ACC112 (cell line): ENCODE results near the gene GAK.
"Not testable (repeated sequence)": the region's sequence is repeated elsewhere in the genome, so short reads cannot be mapped to it uniquely, and the experiment has no call there.

Experiments
- H2AFZ ChIP-seq: fragments of 200-600 bp; sonication (generic); one replicate; pipeline ENCODE4 v1.6.0; 2017; ENCODE audit warnings: antibody characterized with exemption, low read length; ENCODE audit not compliant: unreplicated experiment
- H3K27ac ChIP-seq: fragments of 200-600 bp; sonication (generic); 2 replicates; pipeline ENCODE4 v1.5.1; 2014; ENCODE audit warnings: low read depth, mild to moderate bottlenecking, antibody characterized with exemption, low read length, moderate library complexity
- H3K27me3 ChIP-seq: fragments of 200-600 bp; sonication (generic); 2 replicates; pipeline ENCODE4 v1.6.1; 2014; ENCODE audit warnings: mild to moderate bottlenecking, antibody characterized with exemption, low read length, moderate library complexity, mixed read lengths; ENCODE audit not compliant: insufficient read depth
- H3K36me3 ChIP-seq: fragments of 200-600 bp; sonication (generic); 2 replicates; pipeline ENCODE4 v1.6.1; 2016; ENCODE audit warnings: mild to moderate bottlenecking, antibody characterized with exemption, low read length, moderate library complexity, mixed read lengths; ENCODE audit not compliant: insufficient read depth
- H3K4me1 ChIP-seq: fragments of 200-600 bp; sonication (generic); one replicate; pipeline ENCODE4 v1.6.1; 2016; ENCODE audit warnings: low read length, mixed read lengths; ENCODE audit not compliant: insufficient read depth, unreplicated experiment, control insufficient read depth
- H3K4me3 ChIP-seq: fragments of 200-600 bp; sonication (generic); 2 replicates; pipeline ENCODE4 v1.5.1; 2014; ENCODE audit warnings: mild to moderate bottlenecking, low read depth, low read length
- H3K79me2 ChIP-seq: fragments of 200-600 bp; sonication (generic); one replicate; pipeline ENCODE4 v1.6.0; 2016; ENCODE audit warnings: low read length; ENCODE audit not compliant: control insufficient read depth, unreplicated experiment, insufficient read depth

GAK gene

GRCh38 chr4:939508-939907 lies 7.4 kb upstream of the GAK start:
- not testable (repeated sequence) for H2AFZ ChIP-seq, H3K79me2 ChIP-seq, H3K4me1 ChIP-seq, H3K4me3 ChIP-seq, H3K27me3 ChIP-seq, H3K27ac ChIP-seq, H3K36me3 ChIP-seq

GRCh38 chr4:932713-933070 lies 576 bp upstream of the GAK start:
- H3K27me3 ChIP-seq = no peaks in the 10 kb centered on the region
- H3K4me1 ChIP-seq = peaks cover 9% of the 10 kb centered on the region
- H3K27ac ChIP-seq = peak overlapping the region; percentile 62; the same call in 1 of the 2 replicates
- peak overlapping the region; percentile 96 for H3K4me3 ChIP-seq
- peak overlapping the region; percentile 46 for H2AFZ ChIP-seq
- H3K36me3 ChIP-seq = no peaks in the 10 kb centered on the region
- H3K79me2 ChIP-seq = peaks cover 47% of the 10 kb centered on the region

- Histone ChIP-seq H3K27ac (peak overlapping the region; percentile 87), H3K4me1 (peaks cover 9% of the 10 kb centered on the region), H3K4me3 (peak overlapping the region; percentile 96), H3K79me2 (peaks cover 51% of the 10 kb centered on the region), H3K36me3 (no peaks in the 10 kb centered on the region), H2AFZ (peak overlapping the region; percentile 50), H3K27me3 (no peaks in the 10 kb centered on the region)
Measured at GRCh38 chr4:931194-931959, 739 bp downstream of the GAK start.

GRCh38 chr4:930827-931193 lies 1.3 kb downstream of the GAK start:
- Histone ChIP-seq H3K27ac (peak overlapping the region; percentile 87), H2AFZ (no peak overlapping the region), H3K79me2 (peaks cover 57% of the 10 kb centered on the region), H3K27me3 (no peaks in the 10 kb centered on the region), H3K4me1 (peaks cover 9% of the 10 kb centered on the region), H3K4me3 (peak overlapping the region; percentile 96), H3K36me3 (no peaks in the 10 kb centered on the region)

- Histone ChIP-seq H3K27ac (peak overlapping the region; percentile 87; the same call in 1 of the 2 replicates), H3K4me1 (peaks cover 14% of the 10 kb centered on the region), H2AFZ (no peak overlapping the region), H3K4me3 (peak overlapping the region; percentile 96), H3K36me3 (no peaks in the 10 kb centered on the region), H3K27me3 (no peaks in the 10 kb centered on the region), H3K79me2 (peaks cover 64% of the 10 kb centered on the region)
Measured at GRCh38 chr4:930028-930551, 2.0 kb downstream of the GAK start.

GRCh38 chr4:929096-929765 lies 2.9 kb downstream of the GAK start:
- Histone ChIP-seq H3K4me1 (peaks cover 23% of the 10 kb centered on the region), H2AFZ (no peak overlapping the region), H3K4me3 (no peak overlapping the region), H3K27ac (no peak overlapping the region), H3K27me3 (no peaks in the 10 kb centered on the region), H3K36me3 (no peaks in the 10 kb centered on the region), H3K79me2 (peaks cover 72% of the 10 kb centered on the region)

GRCh38 chr4:927566-927965 lies 4.5 kb downstream of the GAK start:
- not testable (repeated sequence) for H3K36me3 ChIP-seq, H3K27ac ChIP-seq, H3K4me3 ChIP-seq, H2AFZ ChIP-seq, H3K27me3 ChIP-seq
- peaks cover 24% of the 10 kb centered on the region for H3K4me1 ChIP-seq
- peaks cover 77% of the 10 kb centered on the region for H3K79me2 ChIP-seq

- Histone ChIP-seq H3K4me1 (peaks cover 24% of the 10 kb centered on the region), H3K4me3 (no peak overlapping the region), H3K79me2 (peaks cover 80% of the 10 kb centered on the region), H3K27ac (no peak overlapping the region), H3K27me3 (no peaks in the 10 kb centered on the region), H3K36me3 (no peaks in the 10 kb centered on the region), H2AFZ (no peak overlapping the region)
Measured at GRCh38 chr4:926538-926937, 5.6 kb downstream of the GAK start.

- Histone ChIP-seq H3K27me3 (no peaks in the 10 kb centered on the region), H3K27ac (no peak overlapping the region), H3K4me3 (no peak overlapping the region), H3K79me2 (peaks cover 77% of the 10 kb centered on the region), H3K36me3 (no peaks in the 10 kb centered on the region), H2AFZ (no peak overlapping the region), H3K4me1 (peaks cover 23% of the 10 kb centered on the region)
Measured at GRCh38 chr4:925771-926500, 6.2 kb downstream of the GAK start.

- Histone ChIP-seq H3K79me2 (peaks cover 69% of the 10 kb centered on the region), H2AFZ (no peak overlapping the region), H3K4me1 (peaks cover 16% of the 10 kb centered on the region), H3K36me3 (no peaks in the 10 kb centered on the region), H3K4me3 (no peak overlapping the region), H3K27ac (peak overlapping the region; percentile 2; the same call in 1 of the 2 replicates), H3K27me3 (no peaks in the 10 kb centered on the region)
Measured at GRCh38 chr4:925171-925570, 6.9 kb downstream of the GAK start.
